ENCODE results near the gene RAVER2.

DNA sequence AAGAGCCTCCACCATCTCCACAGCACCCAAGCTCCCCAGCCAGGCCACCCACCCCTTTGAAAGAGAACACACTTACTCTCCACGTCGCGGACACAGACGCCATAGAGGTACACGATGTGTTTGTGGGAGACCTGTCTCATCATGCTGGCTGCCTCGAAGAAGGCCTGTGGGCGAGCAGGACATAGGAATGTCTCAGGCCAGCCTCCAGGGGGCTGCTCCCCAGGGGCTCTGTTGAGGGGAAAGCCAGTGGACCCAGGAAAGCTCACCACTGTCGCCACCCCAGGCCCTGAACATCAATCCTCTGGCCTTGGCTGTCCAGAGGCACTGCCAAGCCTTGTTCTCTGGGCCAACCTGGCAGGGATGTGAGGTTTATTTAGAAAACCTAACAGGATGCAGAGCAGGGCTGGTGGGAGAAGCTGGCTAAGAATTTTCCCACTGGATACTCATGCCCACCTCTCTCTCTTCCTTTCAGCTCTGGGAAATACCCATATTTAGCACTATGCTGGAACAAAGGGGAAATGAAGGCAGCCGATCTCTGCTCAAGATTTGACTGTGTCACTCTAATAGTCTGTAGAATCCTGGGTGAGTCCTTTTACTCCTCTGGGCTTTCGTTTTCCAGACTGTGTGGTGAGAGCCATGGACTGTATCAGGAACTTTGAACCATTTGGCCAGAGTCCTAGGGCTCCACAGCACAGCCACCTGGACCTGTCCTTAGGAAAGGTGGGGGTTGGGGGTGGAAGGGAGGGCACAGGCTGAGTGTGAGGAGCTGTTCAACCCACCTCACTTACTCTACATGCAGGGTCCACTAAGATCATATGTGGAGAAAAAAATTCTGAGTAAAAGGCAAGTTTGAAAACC, 101.9 kb downstream of the RAVER2 start:
- no peak for TF ChIP-seq POLR2A (IDR thresholded peaks at IDR 0.05)
- TF ChIP-seq, protein P1, sequence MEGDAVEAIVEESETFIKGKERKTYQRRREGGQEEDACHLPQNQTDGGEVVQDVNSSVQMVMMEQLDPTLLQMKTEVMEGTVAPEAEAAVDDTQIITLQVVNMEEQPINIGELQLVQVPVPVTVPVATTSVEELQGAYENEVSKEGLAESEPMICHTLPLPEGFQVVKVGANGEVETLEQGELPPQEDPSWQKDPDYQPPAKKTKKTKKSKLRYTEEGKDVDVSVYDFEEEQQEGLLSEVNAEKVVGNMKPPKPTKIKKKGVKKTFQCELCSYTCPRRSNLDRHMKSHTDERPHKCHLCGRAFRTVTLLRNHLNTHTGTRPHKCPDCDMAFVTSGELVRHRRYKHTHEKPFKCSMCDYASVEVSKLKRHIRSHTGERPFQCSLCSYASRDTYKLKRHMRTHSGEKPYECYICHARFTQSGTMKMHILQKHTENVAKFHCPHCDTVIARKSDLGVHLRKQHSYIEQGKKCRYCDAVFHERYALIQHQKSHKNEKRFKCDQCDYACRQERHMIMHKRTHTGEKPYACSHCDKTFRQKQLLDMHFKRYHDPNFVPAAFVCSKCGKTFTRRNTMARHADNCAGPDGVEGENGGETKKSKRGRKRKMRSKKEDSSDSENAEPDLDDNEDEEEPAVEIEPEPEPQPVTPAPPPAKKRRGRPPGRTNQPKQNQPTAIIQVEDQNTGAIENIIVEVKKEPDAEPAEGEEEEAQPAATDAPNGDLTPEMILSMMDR (IDR thresholded peaks at IDR 0.05): no peak
